Measurements from ENCODE around the gene DDX4. TPM values are rescaled to one million over a fixed set of nuclear protein-coding genes. Genes with fewer than 3 reads are reported as not detected.

DDX4 gene
- total RNA-seq, 1 donor from 2014 or later, result not detected

DNA sequence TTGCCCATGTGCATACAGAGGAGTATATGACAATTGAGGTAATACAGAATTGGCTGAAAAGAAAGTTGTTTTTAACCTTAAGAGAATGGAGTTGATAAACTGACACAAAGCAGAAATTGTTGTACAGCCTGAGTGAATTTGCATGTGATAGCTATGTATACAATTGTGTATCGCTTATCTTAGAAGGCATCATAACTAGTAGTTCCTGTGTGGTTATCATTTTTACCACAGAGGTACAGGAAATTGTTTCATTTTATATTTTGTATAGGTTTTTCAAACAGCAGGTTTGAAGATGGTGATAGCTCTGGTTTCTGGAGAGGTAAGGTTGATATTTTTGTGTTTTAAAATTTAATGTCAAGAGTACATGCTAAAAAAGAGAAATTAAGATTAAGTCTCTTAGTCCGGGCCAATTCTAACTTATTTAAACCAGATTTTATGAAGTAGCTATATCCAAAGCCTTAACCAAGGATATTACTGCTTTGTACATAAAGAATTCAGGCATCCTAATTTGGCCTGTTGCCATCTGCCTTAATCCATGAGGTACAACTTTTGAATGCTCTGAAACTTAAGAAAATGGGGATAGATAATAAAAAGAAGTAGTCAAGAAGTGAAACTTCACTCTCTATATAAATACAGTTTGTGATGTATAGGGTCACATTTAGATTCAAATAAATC lies 26.0 kb downstream of the DDX4 start:
- Mint-ChIP-seq H3K4me3 (ENCODE audit: unreplicated experiment) (no peak overlapping the region), H3K9me3 (ENCODE audit: unreplicated experiment) (no peaks in the 10 kb centered on the region), H3K27ac (ENCODE audit: unreplicated experiment) (no peak overlapping the region), H3K36me3 (ENCODE audit: low read depth, unreplicated experiment) (no peaks in the 10 kb centered on the region), H3K27me3 (ENCODE audit: unreplicated experiment) (peaks cover 4% of the 10 kb centered on the region), H3K4me1 (ENCODE audit: unreplicated experiment) (no peaks in the 10 kb centered on the region)
- no peak for DNase-seq (ENCODE audit: low spot score)
- TF ChIP-seq, protein P1, sequence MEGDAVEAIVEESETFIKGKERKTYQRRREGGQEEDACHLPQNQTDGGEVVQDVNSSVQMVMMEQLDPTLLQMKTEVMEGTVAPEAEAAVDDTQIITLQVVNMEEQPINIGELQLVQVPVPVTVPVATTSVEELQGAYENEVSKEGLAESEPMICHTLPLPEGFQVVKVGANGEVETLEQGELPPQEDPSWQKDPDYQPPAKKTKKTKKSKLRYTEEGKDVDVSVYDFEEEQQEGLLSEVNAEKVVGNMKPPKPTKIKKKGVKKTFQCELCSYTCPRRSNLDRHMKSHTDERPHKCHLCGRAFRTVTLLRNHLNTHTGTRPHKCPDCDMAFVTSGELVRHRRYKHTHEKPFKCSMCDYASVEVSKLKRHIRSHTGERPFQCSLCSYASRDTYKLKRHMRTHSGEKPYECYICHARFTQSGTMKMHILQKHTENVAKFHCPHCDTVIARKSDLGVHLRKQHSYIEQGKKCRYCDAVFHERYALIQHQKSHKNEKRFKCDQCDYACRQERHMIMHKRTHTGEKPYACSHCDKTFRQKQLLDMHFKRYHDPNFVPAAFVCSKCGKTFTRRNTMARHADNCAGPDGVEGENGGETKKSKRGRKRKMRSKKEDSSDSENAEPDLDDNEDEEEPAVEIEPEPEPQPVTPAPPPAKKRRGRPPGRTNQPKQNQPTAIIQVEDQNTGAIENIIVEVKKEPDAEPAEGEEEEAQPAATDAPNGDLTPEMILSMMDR (IDR thresholded peaks at IDR 0.05; ENCODE audit: unreplicated experiment), result no peak

DNA sequence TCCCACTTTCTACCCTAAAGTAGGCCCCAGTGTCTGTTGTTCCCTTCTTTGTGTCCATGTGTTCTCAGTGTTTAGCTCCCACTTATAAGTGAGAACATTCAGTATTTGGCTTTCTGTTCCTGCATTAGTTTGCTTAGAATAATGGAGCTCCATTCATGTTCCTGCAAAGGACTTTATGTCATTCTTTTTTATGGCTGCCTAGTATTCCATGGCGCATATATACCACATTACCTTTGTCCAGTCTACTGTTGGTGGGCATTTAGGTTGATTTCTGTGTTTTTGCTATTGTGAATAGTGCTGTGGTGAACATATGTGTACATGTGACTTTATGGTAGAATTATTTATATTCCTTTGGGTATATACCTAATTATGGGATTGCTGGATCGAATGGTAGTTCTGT lies 30.4 kb downstream of the DDX4 start:
- TF ChIP-seq, protein P1 (IDR thresholded peaks at IDR 0.05; ENCODE audit: unreplicated experiment), result no peak
- Mint-ChIP-seq H3K9me3 (ENCODE audit: unreplicated experiment) (no peaks in the 10 kb centered on the region), H3K27me3 (ENCODE audit: unreplicated experiment) (no peaks in the 10 kb centered on the region), H3K4me1 (ENCODE audit: unreplicated experiment) (no peaks in the 10 kb centered on the region), H3K27ac (ENCODE audit: unreplicated experiment) (no peak overlapping the region), H3K4me3 (ENCODE audit: unreplicated experiment) (no peak overlapping the region), H3K36me3 (ENCODE audit: low read depth, unreplicated experiment) (no peaks in the 10 kb centered on the region)
- no peak for DNase-seq (ENCODE audit: low spot score)

DNA sequence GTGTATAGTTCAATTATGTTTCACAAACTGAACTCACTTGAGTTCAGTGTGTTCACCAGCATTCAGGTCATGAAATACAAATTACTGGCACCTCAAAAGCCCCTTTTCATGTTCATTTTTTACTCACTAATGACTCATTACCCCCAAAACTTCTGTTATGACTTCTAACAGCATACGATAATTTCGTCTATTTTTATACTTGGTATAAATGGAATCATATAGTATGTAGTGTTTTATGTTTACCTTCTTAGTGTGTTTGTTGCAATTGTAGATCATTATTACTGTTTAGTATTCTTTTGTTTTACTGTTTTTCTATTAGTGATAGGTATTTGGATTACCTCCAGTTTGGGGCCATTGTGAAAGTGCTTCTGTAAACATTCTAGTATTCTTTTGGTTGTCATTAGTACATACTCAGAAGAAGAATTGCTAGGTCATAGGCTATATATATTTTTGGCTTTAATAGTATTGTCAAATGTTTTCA lies 33.4 kb downstream of the DDX4 start:
- Mint-ChIP-seq H3K27ac (ENCODE audit: unreplicated experiment) (no peak overlapping the region), H3K4me1 (ENCODE audit: unreplicated experiment) (no peaks in the 10 kb centered on the region), H3K9me3 (ENCODE audit: unreplicated experiment) (no peaks in the 10 kb centered on the region), H3K4me3 (ENCODE audit: unreplicated experiment) (no peak overlapping the region), H3K36me3 (ENCODE audit: low read depth, unreplicated experiment) (no peaks in the 10 kb centered on the region), H3K27me3 (ENCODE audit: unreplicated experiment) (peaks cover 1% of the 10 kb centered on the region)
- DNase-seq (ENCODE audit: low spot score), result no peak
- TF ChIP-seq, protein P1 (IDR thresholded peaks at IDR 0.05; ENCODE audit: unreplicated experiment), result no peak

DNA sequence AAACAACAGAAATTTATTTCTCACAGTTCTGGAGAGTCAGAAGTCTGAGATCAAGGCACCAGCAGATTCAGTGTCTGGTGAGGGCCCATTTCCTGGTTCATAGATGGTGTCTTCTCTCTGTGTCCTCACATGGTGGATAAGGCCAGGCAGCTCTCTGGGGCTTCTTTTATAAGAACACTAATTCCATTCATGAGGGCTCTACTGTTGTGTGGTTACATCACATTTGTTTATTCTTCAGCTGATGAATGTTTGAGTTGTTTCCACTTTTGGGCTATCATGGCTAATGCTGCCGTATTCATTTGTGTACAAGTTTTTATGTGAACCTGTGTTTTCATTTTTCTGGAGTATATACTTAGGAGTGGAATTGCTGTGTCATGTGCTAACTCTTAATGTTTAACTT lies 35.2 kb downstream of the DDX4 start:
- no peaks in the 10 kb centered on the region for H3K36me3 Mint-ChIP-seq (ENCODE audit: low read depth, unreplicated experiment)
- no peak overlapping the region for H3K4me3 Mint-ChIP-seq (ENCODE audit: unreplicated experiment)
- H3K27me3 Mint-ChIP-seq (ENCODE audit: unreplicated experiment), result peaks cover 1% of the 10 kb centered on the region
- TF ChIP-seq, protein P1 (IDR thresholded peaks at IDR 0.05; ENCODE audit: unreplicated experiment), result no peak
- no peak overlapping the region for H3K27ac Mint-ChIP-seq (ENCODE audit: unreplicated experiment)
- no peaks in the 10 kb centered on the region for H3K4me1 Mint-ChIP-seq (ENCODE audit: unreplicated experiment)
- H3K9me3 Mint-ChIP-seq (ENCODE audit: unreplicated experiment), result no peaks in the 10 kb centered on the region
- no peak for DNase-seq (ENCODE audit: low spot score)

DNA sequence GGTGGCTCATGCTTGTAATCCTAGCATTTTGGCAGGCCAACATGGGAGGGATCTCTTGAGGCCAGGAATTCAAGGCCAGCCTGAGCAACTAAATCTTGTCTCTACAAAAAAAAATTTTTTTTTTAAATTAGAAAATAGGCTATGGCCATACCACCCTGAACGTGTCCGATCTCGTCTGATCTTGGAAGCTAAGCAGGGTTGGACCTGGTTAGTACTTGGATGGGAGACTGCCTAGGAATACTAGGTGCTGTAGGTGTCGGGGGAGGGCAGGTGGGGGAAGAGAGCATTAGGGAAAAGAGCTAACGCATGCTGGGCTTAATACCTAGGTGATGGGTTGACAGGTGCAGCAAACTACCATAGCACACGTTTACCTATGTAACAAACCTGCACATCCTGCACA lies 39.5 kb downstream of the DDX4 start:
- H3K27ac Mint-ChIP-seq (ENCODE audit: unreplicated experiment), result no peak overlapping the region
- H3K9me3 Mint-ChIP-seq (ENCODE audit: unreplicated experiment), result no peaks in the 10 kb centered on the region
- H3K36me3 Mint-ChIP-seq (ENCODE audit: low read depth, unreplicated experiment), result no peaks in the 10 kb centered on the region
- TF ChIP-seq, protein P1 (IDR thresholded peaks at IDR 0.05; ENCODE audit: unreplicated experiment), result no peak
- no peaks in the 10 kb centered on the region for H3K4me1 Mint-ChIP-seq (ENCODE audit: unreplicated experiment)
- no peak overlapping the region for H3K4me3 Mint-ChIP-seq (ENCODE audit: unreplicated experiment)
- no peak for DNase-seq (ENCODE audit: low spot score)
- H3K27me3 Mint-ChIP-seq (ENCODE audit: unreplicated experiment), result peaks cover 1% of the 10 kb centered on the region
